EH (cell line): ENCODE measurements around the gene ABCA3.
A peak's percentile ranks its signal among the peaks of the same experiment; 100 is the strongest.
"Not testable (repeated sequence)": the region's sequence is repeated elsewhere in the genome, so short reads cannot be mapped to it uniquely, and the experiment has no call there.

ENCODE experiments used
- DNase-seq: peaks from one replicate; pipeline ENCODE4 v3.0.0-alpha.2; 2015; ENCODE audit warnings: low read depth

Gene ABCA3

GRCh38 chr16:2278956-2279800 is 61.4 kb downstream of the ABCA3 start:
- DNase-seq, result no peak

GRCh38 chr16:2278272-2278608 is 62.3 kb downstream of the ABCA3 start:
- no peak for DNase-seq

- no peak for DNase-seq
These were observed 62.9 kb downstream of the ABCA3 start for GRCh38 chr16:2277466-2278271.

GRCh38 chr16:2276368-2277195 is 63.9 kb downstream of the ABCA3 start:
- no peak for DNase-seq

GRCh38 chr16:2275476-2276367 is 64.8 kb downstream of the ABCA3 start:
- no peak for DNase-seq

- DNase-seq, result no peak
These were observed 66.6 kb downstream of the ABCA3 start for GRCh38 chr16:2273931-2274330.

- no peak for DNase-seq
These were observed 67.0 kb downstream of the ABCA3 start for GRCh38 chr16:2273484-2273883.

GRCh38 chr16:2271848-2272461 is 68.6 kb downstream of the ABCA3 start:
- DNase-seq, result no peak

GRCh38 chr16:2270588-2271470 is 69.7 kb downstream of the ABCA3 start:
- no peak for DNase-seq

GRCh38 chr16:2270070-2270462 is 70.5 kb downstream of the ABCA3 start:
- DNase-seq, result no peak

- DNase-seq, result peak; percentile 93
These were observed 72.4 kb downstream of the ABCA3 start, which contains the start of gene RNPS1 for GRCh38 chr16:2267913-2268666. TSS of gene RNPS1 (minus strand) at chr16:2268126. CDS start at chr16:2264643, 3,483 bp downstream.

GRCh38 chr16:2267505-2267912 is 73.0 kb downstream of the ABCA3 start:
- DNase-seq, result not testable (repeated sequence)

GRCh38 chr16:2266887-2267286 is 73.6 kb downstream of the ABCA3 start:
- DNase-seq, result peak; percentile 39

- not testable (repeated sequence) for DNase-seq
These were observed 77.5 kb downstream of the ABCA3 start for GRCh38 chr16:2263026-2263425.

GRCh38 chr16:2260250-2260649 is 80.3 kb downstream of the ABCA3 start:
- DNase-seq, result no peak

GRCh38 chr16:2258530-2258929 is 82.0 kb downstream of the ABCA3 start:
- DNase-seq, result not testable (repeated sequence)

GRCh38 chr16:2257726-2258125 is 82.8 kb downstream of the ABCA3 start:
- DNase-seq, result no peak

- no peak for DNase-seq
These were observed 83.9 kb downstream of the ABCA3 start for GRCh38 chr16:2256531-2257140.

GRCh38 chr16:2253293-2253692 is 87.2 kb downstream of the ABCA3 start:
- DNase-seq, result no peak
